HEK293 (cell line): Measurements from ENCODE around the gene CD96.

Experiments
- CTCF ChIA-PET: fragments of 350-600 bp; formaldehyde crosslinking; extraction: SDS; loops from one replicate; lab custom pipeline; 2021; ENCODE audit warnings: antibody characterized with exemption; lab: Yijun Ruan, JAX
- POLR2A ChIA-PET: fragments of 300-600 bp; formaldehyde crosslinking; extraction: SDS; loops from one replicate; lab custom pipeline; 2020; ENCODE audit warnings: antibody characterized with exemption, inconsistent platforms; lab: Yijun Ruan, JAX
- H3K27ac ChIP-seq: fragments of 200-500 bp; sonication (Bioruptor generic); 2 replicates; pipeline ENCODE4 v1.5.1; 2014; ENCODE audit warnings: low read depth, low read length, control low read depth, inconsistent platforms; ENCODE audit errors: extremely low read depth
- H3K36me3 ChIP-seq, 2 experiments: fragments of 200-500 bp in 1 of 2; sonication (Bioruptor generic) in 1 of 2; 1 replicate in 1 of 2; 2 replicates in 1 of 2; pipeline ENCODE4 v1.5.1; 2014 to 2017; ENCODE audit warnings: inconsistent platforms in 2 of 2, low read length in 2 of 2; ENCODE audit not compliant: control insufficient read depth in 2 of 2, insufficient read depth in 1 of 2
- H3K4me1 ChIP-seq: fragments of 200-500 bp; sonication (Bioruptor generic); 2 replicates; pipeline ENCODE4 v1.5.1; 2014; ENCODE audit warnings: mild to moderate bottlenecking, low read length, inconsistent platforms; ENCODE audit not compliant: control insufficient read depth, insufficient read depth
- H3K4me3 ChIP-seq: 2 replicates; pipeline ENCODE4 v1.5.1; 2011; ENCODE audit warnings: low read depth, mild to moderate bottlenecking, control low read depth, low read length, moderate library complexity
- H3K9me3 ChIP-seq: fragments of 200-500 bp; sonication (Bioruptor generic); 2 replicates; pipeline ENCODE4 v1.5.1; 2014; ENCODE audit warnings: low read depth, low read length, inconsistent platforms; ENCODE audit not compliant: control insufficient read depth, insufficient read depth
- GLIS1 ChIP-seq: fragments of 450-650 bp; formaldehyde crosslinking; IDR thresholded peaks from 2 replicates; pipeline ENCODE4 v1.5.1; 2016; ENCODE audit warnings: missing biosample characterization, missing genetic modification characterization
- HOXC10 ChIP-seq: sonication (generic); formaldehyde crosslinking; IDR thresholded peaks from 2 replicates; pipeline ENCODE4 v1.8.1; 2023; ENCODE audit warnings: mild to moderate bottlenecking, missing genetic modification reagents
- MYNN ChIP-seq: fragments of 450-650 bp; formaldehyde crosslinking; IDR thresholded peaks from 2 replicates; pipeline ENCODE4 v1.5.1; 2016; ENCODE audit warnings: missing biosample characterization, missing genetic modification characterization, borderline replicate concordance
- SP3 ChIP-seq: fragments of 450-650 bp; formaldehyde crosslinking; IDR thresholded peaks from 2 replicates; pipeline ENCODE4 v1.5.1; 2016; ENCODE audit warnings: missing biosample characterization, missing genetic modification characterization
- TCF7L2 ChIP-seq: IDR thresholded peaks from 2 replicates; pipeline ENCODE4 v1.6.1; 2011; ENCODE audit warnings: low read depth, mild to moderate bottlenecking, inconsistent platforms, low read length, moderate library complexity, borderline replicate concordance
- YY2 ChIP-seq: fragments of 450-650 bp; formaldehyde crosslinking; IDR thresholded peaks from 2 replicates; pipeline ENCODE4 v1.5.1; 2016; ENCODE audit warnings: missing biosample characterization, missing genetic modification characterization
- ZBTB48 ChIP-seq: fragments of 450-650 bp; formaldehyde crosslinking; IDR thresholded peaks from 2 replicates; pipeline ENCODE4 v1.5.1; 2016; ENCODE audit warnings: missing biosample characterization, missing genetic modification characterization
- ZEB2 ChIP-seq: fragments of 450-650 bp; formaldehyde crosslinking; IDR thresholded peaks from 2 replicates; pipeline ENCODE4 v1.5.1; 2016; ENCODE audit warnings: missing biosample characterization, missing genetic modification characterization
- ZNF10 ChIP-seq: fragments of 450-650 bp; formaldehyde crosslinking; IDR thresholded peaks from 2 replicates; pipeline ENCODE4 v1.5.1; 2017; ENCODE audit warnings: missing biosample characterization, missing genetic modification characterization
- ZNF132 ChIP-seq: fragments of 450-650 bp; formaldehyde crosslinking; IDR thresholded peaks from 2 replicates; pipeline ENCODE4 v1.5.1; 2017; ENCODE audit warnings: missing biosample characterization, missing genetic modification characterization, borderline replicate concordance
- ZNF292 ChIP-seq: fragments of 450-650 bp; formaldehyde crosslinking; IDR thresholded peaks from 2 replicates; pipeline ENCODE4 v1.5.1; 2016; ENCODE audit warnings: low read depth, missing biosample characterization, missing genetic modification characterization, borderline replicate concordance
- ZNF302 ChIP-seq: fragments of 450-650 bp; formaldehyde crosslinking; IDR thresholded peaks from 2 replicates; pipeline ENCODE4 v1.5.1; 2016; ENCODE audit warnings: missing biosample characterization, missing genetic modification characterization, low read depth
- ZNF311 ChIP-seq: fragments of 450-650 bp; formaldehyde crosslinking; IDR thresholded peaks from 2 replicates; pipeline ENCODE4 v1.5.1; 2017; ENCODE audit warnings: missing biosample characterization, missing genetic modification characterization, borderline replicate concordance
- ZNF391 ChIP-seq: fragments of 450-650 bp; formaldehyde crosslinking; IDR thresholded peaks from 2 replicates; pipeline ENCODE4 v1.5.1; 2016; ENCODE audit warnings: low read depth, missing biosample characterization, missing genetic modification characterization, borderline replicate concordance
- ZNF433 ChIP-seq: fragments of 450-650 bp; formaldehyde crosslinking; IDR thresholded peaks from 2 replicates; pipeline ENCODE4 v1.5.1; 2016; ENCODE audit warnings: missing biosample characterization, missing genetic modification characterization, low read depth
- ZNF473 ChIP-seq: fragments of 450-650 bp; formaldehyde crosslinking; IDR thresholded peaks from 2 replicates; pipeline ENCODE4 v1.5.1; 2017; ENCODE audit warnings: missing biosample characterization, missing genetic modification characterization
- ZNF48 ChIP-seq: fragments of 450-650 bp; formaldehyde crosslinking; IDR thresholded peaks from 2 replicates; pipeline ENCODE4 v1.5.1; 2016; ENCODE audit warnings: missing biosample characterization, missing genetic modification characterization
- ZNF514 ChIP-seq: fragments of 450-650 bp; formaldehyde crosslinking; IDR thresholded peaks from 2 replicates; pipeline ENCODE4 v1.5.1; 2016; ENCODE audit warnings: missing biosample characterization, missing genetic modification characterization
- ZNF529 ChIP-seq: fragments of 450-650 bp; formaldehyde crosslinking; IDR thresholded peaks from 2 replicates; pipeline ENCODE4 v1.5.1; 2017; ENCODE audit warnings: missing genetic modification characterization, missing biosample characterization; ENCODE audit not compliant: insufficient replicate concordance
- ZNF530 ChIP-seq: fragments of 450-650 bp; formaldehyde crosslinking; IDR thresholded peaks from 2 replicates; pipeline ENCODE4 v1.5.1; 2016; ENCODE audit warnings: low read depth, missing biosample characterization, missing genetic modification characterization
- ZNF548 ChIP-seq: fragments of 450-650 bp; formaldehyde crosslinking; IDR thresholded peaks from 2 replicates; pipeline ENCODE4 v1.5.1; 2016; ENCODE audit warnings: missing biosample characterization, missing genetic modification characterization
- ZNF549 ChIP-seq: fragments of 450-650 bp; IDR thresholded peaks from 2 replicates; pipeline ENCODE4 v1.5.1; 2018; ENCODE audit warnings: missing biosample characterization, missing genetic modification characterization, mild to moderate bottlenecking, inconsistent platforms, moderate library complexity
- ZNF560 ChIP-seq: fragments of 450-650 bp; formaldehyde crosslinking; IDR thresholded peaks from 2 replicates; pipeline ENCODE4 v1.5.1; 2017; ENCODE audit warnings: missing biosample characterization, missing genetic modification characterization, borderline replicate concordance
- ZNF623 ChIP-seq: fragments of 450-650 bp; formaldehyde crosslinking; IDR thresholded peaks from 2 replicates; pipeline ENCODE4 v1.5.1; 2016; ENCODE audit warnings: missing biosample characterization, missing genetic modification characterization
- ZNF707 ChIP-seq: fragments of 450-650 bp; formaldehyde crosslinking; IDR thresholded peaks from 2 replicates; pipeline ENCODE4 v1.5.1; 2016; ENCODE audit warnings: missing biosample characterization, missing genetic modification characterization
- TF ChIP-seq, protein P1 (sequence below): fragments of 450-650 bp; IDR thresholded peaks from 2 replicates; pipeline ENCODE4 v1.5.1; 2018; ENCODE audit warnings: missing biosample characterization, missing genetic modification characterization
- TF ChIP-seq, protein P2 (sequence below): fragments of 450-650 bp; formaldehyde crosslinking; conservative IDR thresholded peaks from 2 replicates; pipeline ENCODE4 v1.5.1; 2016; ENCODE audit warnings: low read depth, missing biosample characterization, missing genetic modification characterization
- TF ChIP-seq, protein P3 (sequence below): fragments of 450-650 bp; formaldehyde crosslinking; IDR thresholded peaks from 2 replicates; pipeline ENCODE4 v1.5.1; 2016; ENCODE audit warnings: missing biosample characterization, missing genetic modification characterization
- TF ChIP-seq, protein P4 (sequence below): fragments of 450-650 bp; formaldehyde crosslinking; IDR thresholded peaks from 2 replicates; pipeline ENCODE4 v1.5.1; 2016; ENCODE audit warnings: missing biosample characterization, missing genetic modification characterization

CD96 gene

DNA sequence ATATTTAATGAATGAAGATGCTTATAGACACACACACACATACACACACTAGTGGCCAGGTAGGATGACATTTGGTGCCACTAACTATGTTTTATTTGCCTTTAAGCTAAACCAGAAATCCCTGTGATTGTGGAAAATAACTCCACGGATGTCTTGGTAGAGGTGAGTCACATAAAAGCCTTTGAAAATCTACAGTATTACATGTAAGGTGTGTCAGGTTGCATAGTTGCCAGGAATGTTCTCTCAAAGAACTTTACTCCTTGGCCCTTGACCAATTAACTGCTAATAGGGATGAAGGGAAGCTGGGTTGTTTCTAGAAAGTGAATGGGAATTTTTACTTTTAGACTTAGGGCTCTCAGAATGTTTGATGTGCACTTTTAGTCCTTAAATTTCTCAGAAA lies 43.2 kb downstream of the CD96 start:
- Histone ChIP-seq H3K27ac (no peak overlapping the region), H3K4me3 (no peak overlapping the region), H3K36me3 (no peaks in the 10 kb centered on the region), H3K4me1 (no peaks in the 10 kb centered on the region), H3K9me3 (no peaks in the 10 kb centered on the region)
- TF ChIP-seq, protein P1, sequence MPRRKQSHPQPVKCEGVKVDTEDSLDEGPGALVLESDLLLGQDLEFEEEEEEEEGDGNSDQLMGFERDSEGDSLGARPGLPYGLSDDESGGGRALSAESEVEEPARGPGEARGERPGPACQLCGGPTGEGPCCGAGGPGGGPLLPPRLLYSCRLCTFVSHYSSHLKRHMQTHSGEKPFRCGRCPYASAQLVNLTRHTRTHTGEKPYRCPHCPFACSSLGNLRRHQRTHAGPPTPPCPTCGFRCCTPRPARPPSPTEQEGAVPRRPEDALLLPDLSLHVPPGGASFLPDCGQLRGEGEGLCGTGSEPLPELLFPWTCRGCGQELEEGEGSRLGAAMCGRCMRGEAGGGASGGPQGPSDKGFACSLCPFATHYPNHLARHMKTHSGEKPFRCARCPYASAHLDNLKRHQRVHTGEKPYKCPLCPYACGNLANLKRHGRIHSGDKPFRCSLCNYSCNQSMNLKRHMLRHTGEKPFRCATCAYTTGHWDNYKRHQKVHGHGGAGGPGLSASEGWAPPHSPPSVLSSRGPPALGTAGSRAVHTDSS (tag by site-specific recombination), result no peak
- TF ChIP-seq ZNF548 (tag by site-specific recombination) (no peak), ZNF549 (tag by site-specific recombination) (no peak), MYNN (no peak), ZNF292 (tag by site-specific recombination) (no peak), ZNF311 (tag by site-specific recombination) (no peak), ZNF302 (tag by site-specific recombination) (no peak), ZBTB48 (tag by site-specific recombination) (no peak), ZNF514 (no peak), HOXC10 (no peak), ZNF10 (tag by site-specific recombination) (no peak), ZNF529 (tag by site-specific recombination) (no peak), ZEB2 (tag by site-specific recombination) (no peak), ZNF707 (tag by site-specific recombination) (no peak), YY2 (tag by site-specific recombination) (no peak), GLIS1 (no peak)
- TF ChIP-seq, protein P2, sequence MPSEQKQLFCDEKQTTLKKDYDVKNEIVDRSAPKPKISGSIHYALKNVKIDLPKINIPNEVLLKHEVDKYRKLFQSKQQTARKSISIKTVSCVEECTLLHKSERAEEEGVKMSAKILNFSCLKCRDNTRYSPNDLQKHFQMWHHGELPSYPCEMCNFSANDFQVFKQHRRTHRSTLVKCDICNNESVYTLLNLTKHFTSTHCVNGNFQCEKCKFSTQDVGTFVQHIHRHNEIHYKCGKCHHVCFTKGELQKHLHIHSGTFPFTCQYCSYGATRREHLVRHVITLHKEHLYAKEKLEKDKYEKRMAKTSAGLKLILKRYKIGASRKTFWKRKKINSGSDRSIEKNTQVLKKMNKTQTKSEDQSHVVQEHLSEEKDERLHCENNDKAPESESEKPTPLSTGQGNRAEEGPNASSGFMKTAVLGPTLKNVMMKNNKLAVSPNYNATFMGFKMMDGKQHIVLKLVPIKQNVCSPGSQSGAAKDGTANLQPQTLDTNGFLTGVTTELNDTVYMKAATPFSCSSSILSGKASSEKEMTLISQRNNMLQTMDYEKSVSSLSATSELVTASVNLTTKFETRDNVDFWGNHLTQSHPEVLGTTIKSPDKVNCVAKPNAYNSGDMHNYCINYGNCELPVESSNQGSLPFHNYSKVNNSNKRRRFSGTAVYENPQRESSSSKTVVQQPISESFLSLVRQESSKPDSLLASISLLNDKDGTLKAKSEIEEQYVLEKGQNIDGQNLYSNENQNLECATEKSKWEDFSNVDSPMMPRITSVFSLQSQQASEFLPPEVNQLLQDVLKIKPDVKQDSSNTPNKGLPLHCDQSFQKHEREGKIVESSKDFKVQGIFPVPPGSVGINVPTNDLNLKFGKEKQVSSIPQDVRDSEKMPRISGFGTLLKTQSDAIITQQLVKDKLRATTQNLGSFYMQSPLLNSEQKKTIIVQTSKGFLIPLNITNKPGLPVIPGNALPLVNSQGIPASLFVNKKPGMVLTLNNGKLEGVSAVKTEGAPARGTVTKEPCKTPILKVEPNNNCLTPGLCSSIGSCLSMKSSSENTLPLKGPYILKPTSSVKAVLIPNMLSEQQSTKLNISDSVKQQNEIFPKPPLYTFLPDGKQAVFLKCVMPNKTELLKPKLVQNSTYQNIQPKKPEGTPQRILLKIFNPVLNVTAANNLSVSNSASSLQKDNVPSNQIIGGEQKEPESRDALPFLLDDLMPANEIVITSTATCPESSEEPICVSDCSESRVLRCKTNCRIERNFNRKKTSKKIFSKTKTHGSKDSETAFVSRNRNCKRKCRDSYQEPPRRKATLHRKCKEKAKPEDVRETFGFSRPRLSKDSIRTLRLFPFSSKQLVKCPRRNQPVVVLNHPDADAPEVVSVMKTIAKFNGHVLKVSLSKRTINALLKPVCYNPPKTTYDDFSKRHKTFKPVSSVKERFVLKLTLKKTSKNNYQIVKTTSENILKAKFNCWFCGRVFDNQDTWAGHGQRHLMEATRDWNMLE (tag by site-specific recombination), result no peak
- CTCF ChIA-PET, result no interaction called here
- POLR2A ChIA-PET, result no interaction called here

DNA sequence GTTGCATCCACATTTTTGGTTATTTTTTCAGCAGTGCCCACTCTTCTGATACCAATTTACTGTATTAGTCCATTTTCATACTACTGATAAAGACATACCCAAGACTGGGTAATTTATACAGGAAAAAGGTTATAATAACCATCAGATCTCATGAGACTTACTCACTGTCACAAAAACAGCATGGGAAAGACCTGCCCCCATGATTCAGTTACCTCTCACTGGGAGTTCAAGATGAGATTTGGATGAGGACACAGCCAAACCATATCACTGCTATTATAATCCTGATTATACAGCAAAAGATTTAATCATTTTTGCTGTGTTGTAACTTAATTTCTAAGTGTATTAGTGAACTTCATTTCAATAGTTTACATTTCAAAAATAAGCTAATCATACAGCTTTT lies 46.5 kb downstream of the CD96 start:
- H3K27ac ChIP-seq, result no peak overlapping the region
- no peak overlapping the region for H3K4me3 ChIP-seq
- no peaks in the 10 kb centered on the region for H3K36me3 ChIP-seq
- ChIA-PET POLR2A (no interaction called here), CTCF (interaction anchor here (0.7 kb wide), 1 partner anchor 10 kb away, joined by 3 read pairs; no protein-coding TSS in a partner anchor)
- no peaks in the 10 kb centered on the region for H3K4me1 ChIP-seq
- no peaks in the 10 kb centered on the region for H3K9me3 ChIP-seq
- TF ChIP-seq ZNF623 (tag by site-specific recombination) (no peak), ZNF560 (tag by site-specific recombination) (no peak), ZNF530 (tag by site-specific recombination) (no peak), ZNF48 (tag by site-specific recombination) (no peak), SP3 (no peak), TCF7L2 (no peak), ZNF132 (no peak), GLIS1 (no peak), ZNF433 (no peak), ZNF473 (no peak), ZNF391 (tag by site-specific recombination) (no peak)
- TF ChIP-seq, protein P3, sequence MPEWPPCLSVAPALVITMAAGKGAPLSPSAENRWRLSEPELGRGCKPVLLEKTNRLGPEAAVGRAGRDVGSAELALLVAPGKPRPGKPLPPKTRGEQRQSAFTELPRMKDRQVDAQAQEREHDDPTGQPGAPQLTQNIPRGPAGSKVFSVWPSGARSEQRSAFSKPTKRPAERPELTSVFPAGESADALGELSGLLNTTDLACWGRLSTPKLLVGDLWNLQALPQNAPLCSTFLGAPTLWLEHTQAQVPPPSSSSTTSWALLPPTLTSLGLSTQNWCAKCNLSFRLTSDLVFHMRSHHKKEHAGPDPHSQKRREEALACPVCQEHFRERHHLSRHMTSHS, result no peak
- TF ChIP-seq, protein P4, sequence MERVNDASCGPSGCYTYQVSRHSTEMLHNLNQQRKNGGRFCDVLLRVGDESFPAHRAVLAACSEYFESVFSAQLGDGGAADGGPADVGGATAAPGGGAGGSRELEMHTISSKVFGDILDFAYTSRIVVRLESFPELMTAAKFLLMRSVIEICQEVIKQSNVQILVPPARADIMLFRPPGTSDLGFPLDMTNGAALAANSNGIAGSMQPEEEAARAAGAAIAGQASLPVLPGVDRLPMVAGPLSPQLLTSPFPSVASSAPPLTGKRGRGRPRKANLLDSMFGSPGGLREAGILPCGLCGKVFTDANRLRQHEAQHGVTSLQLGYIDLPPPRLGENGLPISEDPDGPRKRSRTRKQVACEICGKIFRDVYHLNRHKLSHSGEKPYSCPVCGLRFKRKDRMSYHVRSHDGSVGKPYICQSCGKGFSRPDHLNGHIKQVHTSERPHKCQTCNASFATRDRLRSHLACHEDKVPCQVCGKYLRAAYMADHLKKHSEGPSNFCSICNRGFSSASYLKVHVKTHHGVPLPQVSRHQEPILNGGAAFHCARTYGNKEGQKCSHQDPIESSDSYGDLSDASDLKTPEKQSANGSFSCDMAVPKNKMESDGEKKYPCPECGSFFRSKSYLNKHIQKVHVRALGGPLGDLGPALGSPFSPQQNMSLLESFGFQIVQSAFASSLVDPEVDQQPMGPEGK (tag by site-specific recombination), result no peak
